ENCODE data around the gene TUBAL3.

- TF ChIP-seq PBX3 (IDR thresholded peaks at IDR 0.05): no peak
- TF ChIP-seq CTCF (IDR thresholded peaks at IDR 0.05): no peak
- TF ChIP-seq RFX5 (IDR thresholded peaks at IDR 0.05; ENCODE audit: low read length): no peak
- TF ChIP-seq JUND (IDR thresholded peaks at IDR 0.05): no peak
- TF ChIP-seq MXI1 (IDR thresholded peaks at IDR 0.05; ENCODE audit: low read depth, low read length): no peak
- no peak for TF ChIP-seq MAX (IDR thresholded peaks at IDR 0.05; ENCODE audit: low read depth)
- no peak for TF ChIP-seq EZH2phosphoT487 (IDR thresholded peaks at IDR 0.05; ENCODE audit: borderline replicate concordance, low read depth)
- TF ChIP-seq ELF1 (IDR thresholded peaks at IDR 0.05): no peak
- no peak for TF ChIP-seq USF2 (IDR thresholded peaks at IDR 0.05; ENCODE audit: borderline replicate concordance, low read depth, low read length)
These were observed 28.2 kb downstream of the TUBAL3 start for GRCh38 chr10:5376450-5376849.

Data from SK-N-SH (cell line).